ENCODE data around the gene KCTD5. TPM values are rescaled to one million over a fixed set of nuclear protein-coding genes. Genes with fewer than 3 reads are reported as not detected.

The KCTD5 gene
- total RNA-seq, 2 donors from 2014 or later, result 29.8 to 32.6 TPM

GRCh38 chr16:2728034-2728433 lies 45.7 kb downstream of the KCTD5 start:
- Histone ChIP-seq H3K4me3 (ENCODE audit: low read length) (no peak overlapping the region), H3K9ac (ENCODE audit: extremely low read depth, low read length, poor library complexity, severe bottlenecking) (no peak overlapping the region), H3K27ac (ENCODE audit: low read depth, low read length) (no peak overlapping the region), H3K4me1 (ENCODE audit: control insufficient read depth, insufficient read depth, low read length) (no peaks in the 10 kb centered on the region), H3K36me3 (ENCODE audit: control insufficient read depth, insufficient read depth, low read length) (no peaks in the 10 kb centered on the region), H3K9me3 (ENCODE audit: control insufficient read depth, low read length) (no peaks in the 10 kb centered on the region), H3K27me3 (ENCODE audit: control insufficient read depth, insufficient read depth, low read length, poor library complexity, severe bottlenecking) (no peaks in the 10 kb centered on the region)
- TF ChIP-seq CTCF (conservative IDR thresholded peaks at IDR 0.05), result no peak
- H3K4me3 Mint-ChIP-seq, result no peak overlapping the region
- peaks cover 5% of the 10 kb centered on the region for H3K27me3 Mint-ChIP-seq (ENCODE audit: insufficient read depth)
- DNase-seq, result no peak
- H3K4me1 Mint-ChIP-seq, result no peaks in the 10 kb centered on the region
- H3K36me3 Mint-ChIP-seq (ENCODE audit: low read depth), result no peaks in the 10 kb centered on the region
- H3K27ac Mint-ChIP-seq, result no peak overlapping the region
- WGBS, 2 experiments (ENCODE audit: insufficient coverage in 1 of 2, insufficient read length in 1 of 2), result 92 to 96% methylated on average over 3 to 5 of the region's 7 CpGs
- no peaks in the 10 kb centered on the region for H3K9me3 Mint-ChIP-seq

- Mint-ChIP-seq H3K4me1 (no peaks in the 10 kb centered on the region), H3K36me3 (ENCODE audit: low read depth) (no peaks in the 10 kb centered on the region)
These were observed 52.7 kb downstream of the KCTD5 start for GRCh38 chr16:2734844-2735515.

GRCh38 chr16:2736476-2737237 lies 54.3 kb downstream of the KCTD5 start:
- Mint-ChIP-seq H3K36me3 (ENCODE audit: low read depth) (no peaks in the 10 kb centered on the region), H3K27ac (no peak overlapping the region), H3K9me3 (no peaks in the 10 kb centered on the region), H3K4me3 (no peak overlapping the region), H3K27me3 (ENCODE audit: insufficient read depth) (no peaks in the 10 kb centered on the region), H3K4me1 (peaks cover 2% of the 10 kb centered on the region)
- Histone ChIP-seq H3K36me3 (ENCODE audit: control insufficient read depth, insufficient read depth, low read length) (no peaks in the 10 kb centered on the region), H3K4me1 (ENCODE audit: control insufficient read depth, insufficient read depth, low read length) (no peaks in the 10 kb centered on the region), H3K9me3 (ENCODE audit: control insufficient read depth, low read length) (no peaks in the 10 kb centered on the region), H3K27me3 (ENCODE audit: control insufficient read depth, insufficient read depth, low read length, poor library complexity, severe bottlenecking) (no peaks in the 10 kb centered on the region), H3K27ac (ENCODE audit: low read depth, low read length) (no peak overlapping the region), H3K4me3 (ENCODE audit: low read length) (no peak overlapping the region), H3K9ac (ENCODE audit: extremely low read depth, low read length, poor library complexity, severe bottlenecking) (no peak overlapping the region)
- no peak for TF ChIP-seq CTCF (conservative IDR thresholded peaks at IDR 0.05)
- WGBS, 2 experiments (ENCODE audit: insufficient coverage in 1 of 2, insufficient read length in 1 of 2), result 93 to 96% methylated on average over 6 to 11 of the region's 11 CpGs
- no peak for DNase-seq

More at GRCh38 chr16:2734844-2735515, 52.7 kb downstream of the KCTD5 start:
- TF ChIP-seq CTCF (conservative IDR thresholded peaks at IDR 0.05), result no peak
- H3K27me3 ChIP-seq (ENCODE audit: control insufficient read depth, insufficient read depth, low read length, poor library complexity, severe bottlenecking), result no peaks in the 10 kb centered on the region
- WGBS, 2 experiments (ENCODE audit: insufficient coverage in 1 of 2, insufficient read length in 1 of 2), result 90 to 93% methylated on average over 9 of the region's 10 CpGs
- no peaks in the 10 kb centered on the region for H3K9me3 Mint-ChIP-seq
- no peak overlapping the region for H3K4me3 ChIP-seq (ENCODE audit: low read length)
- no peak overlapping the region for H3K27ac ChIP-seq (ENCODE audit: low read depth, low read length)
- H3K9ac ChIP-seq (ENCODE audit: extremely low read depth, low read length, poor library complexity, severe bottlenecking), result no peak overlapping the region
- H3K27ac Mint-ChIP-seq, result no peak overlapping the region
- DNase-seq, result no peak
- no peaks in the 10 kb centered on the region for H3K36me3 ChIP-seq (ENCODE audit: control insufficient read depth, insufficient read depth, low read length)
- H3K27me3 Mint-ChIP-seq (ENCODE audit: insufficient read depth), result peaks cover 2% of the 10 kb centered on the region
- H3K4me3 Mint-ChIP-seq, result no peak overlapping the region
- H3K9me3 ChIP-seq (ENCODE audit: control insufficient read depth, low read length), result no peaks in the 10 kb centered on the region
- H3K4me1 ChIP-seq (ENCODE audit: control insufficient read depth, insufficient read depth, low read length), result no peaks in the 10 kb centered on the region
